GM23338 (cell line): ENCODE measurements around the gene SLC25A48.

Source experiments
- EZH2 ChIP-seq: fragments of 200-600 bp; sonication (generic); IDR thresholded peaks from one replicate; pipeline ENCODE4 v1.8.0; 2017; ENCODE audit warnings: antibody characterized with exemption, mild to moderate bottlenecking, low read depth; ENCODE audit not compliant: unreplicated experiment
- EZH2phosphoT487 ChIP-seq: fragments of 200-600 bp; sonication (generic); IDR thresholded peaks from one replicate; pipeline ENCODE4 v1.8.1; 2018; ENCODE audit warnings: antibody characterized with exemption; ENCODE audit not compliant: unreplicated experiment
- POLR2AphosphoS5 ChIP-seq: IDR thresholded peaks from 2 replicates; pipeline ENCODE4 v1.6.1; 2016; ENCODE audit warnings: antibody characterized with exemption, low read depth
- TF ChIP-seq, protein P1 (sequence below): fragments of 250-450 bp; sonication (Bioruptor Pico); IDR thresholded peaks from 2 replicates; pipeline ENCODE4 v1.5.0; 2020; ENCODE audit warnings: mild to moderate bottlenecking, moderate library complexity
- TF ChIP-seq, protein P2 (sequence below), 2 experiments: fragments of 200-600 bp in 1 of 2; sonication (generic) in 1 of 2; conservative IDR thresholded peaks; 2 replicates each; pipeline versions ENCODE4 v1.5.1 to v1.6.1; 2016 to 2017; ENCODE audit warnings: antibody characterized with exemption in 2 of 2, low read depth in 2 of 2, mild to moderate bottlenecking in 2 of 2, moderate library complexity in 1 of 2
- TF ChIP-seq, protein P3 (sequence below): IDR thresholded peaks from one replicate; pipeline ENCODE4 v1.6.1; 2018; ENCODE audit warnings: antibody characterized with exemption; ENCODE audit not compliant: unreplicated experiment

DNA sequence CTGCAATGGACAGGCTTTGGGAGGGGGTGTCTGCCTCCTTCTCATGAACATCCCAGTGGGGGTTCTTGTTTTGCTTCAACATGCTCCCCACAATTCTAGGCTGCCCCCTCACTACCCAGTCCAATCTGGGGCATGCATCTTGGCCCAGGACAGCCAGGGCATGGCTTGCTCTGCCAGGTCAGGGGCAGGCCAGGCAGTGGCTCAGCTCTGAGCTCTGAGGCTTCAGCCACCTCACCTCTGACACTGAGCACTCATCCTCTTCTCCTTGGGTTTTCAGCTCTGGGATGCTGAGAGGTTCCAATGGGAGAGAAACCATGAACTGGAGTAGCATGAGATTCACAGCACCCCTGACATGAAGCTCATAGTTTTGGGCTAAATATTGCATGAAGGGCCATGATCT, 11.8 kb downstream of the SLC25A48 start:
- TF ChIP-seq, protein P1, sequence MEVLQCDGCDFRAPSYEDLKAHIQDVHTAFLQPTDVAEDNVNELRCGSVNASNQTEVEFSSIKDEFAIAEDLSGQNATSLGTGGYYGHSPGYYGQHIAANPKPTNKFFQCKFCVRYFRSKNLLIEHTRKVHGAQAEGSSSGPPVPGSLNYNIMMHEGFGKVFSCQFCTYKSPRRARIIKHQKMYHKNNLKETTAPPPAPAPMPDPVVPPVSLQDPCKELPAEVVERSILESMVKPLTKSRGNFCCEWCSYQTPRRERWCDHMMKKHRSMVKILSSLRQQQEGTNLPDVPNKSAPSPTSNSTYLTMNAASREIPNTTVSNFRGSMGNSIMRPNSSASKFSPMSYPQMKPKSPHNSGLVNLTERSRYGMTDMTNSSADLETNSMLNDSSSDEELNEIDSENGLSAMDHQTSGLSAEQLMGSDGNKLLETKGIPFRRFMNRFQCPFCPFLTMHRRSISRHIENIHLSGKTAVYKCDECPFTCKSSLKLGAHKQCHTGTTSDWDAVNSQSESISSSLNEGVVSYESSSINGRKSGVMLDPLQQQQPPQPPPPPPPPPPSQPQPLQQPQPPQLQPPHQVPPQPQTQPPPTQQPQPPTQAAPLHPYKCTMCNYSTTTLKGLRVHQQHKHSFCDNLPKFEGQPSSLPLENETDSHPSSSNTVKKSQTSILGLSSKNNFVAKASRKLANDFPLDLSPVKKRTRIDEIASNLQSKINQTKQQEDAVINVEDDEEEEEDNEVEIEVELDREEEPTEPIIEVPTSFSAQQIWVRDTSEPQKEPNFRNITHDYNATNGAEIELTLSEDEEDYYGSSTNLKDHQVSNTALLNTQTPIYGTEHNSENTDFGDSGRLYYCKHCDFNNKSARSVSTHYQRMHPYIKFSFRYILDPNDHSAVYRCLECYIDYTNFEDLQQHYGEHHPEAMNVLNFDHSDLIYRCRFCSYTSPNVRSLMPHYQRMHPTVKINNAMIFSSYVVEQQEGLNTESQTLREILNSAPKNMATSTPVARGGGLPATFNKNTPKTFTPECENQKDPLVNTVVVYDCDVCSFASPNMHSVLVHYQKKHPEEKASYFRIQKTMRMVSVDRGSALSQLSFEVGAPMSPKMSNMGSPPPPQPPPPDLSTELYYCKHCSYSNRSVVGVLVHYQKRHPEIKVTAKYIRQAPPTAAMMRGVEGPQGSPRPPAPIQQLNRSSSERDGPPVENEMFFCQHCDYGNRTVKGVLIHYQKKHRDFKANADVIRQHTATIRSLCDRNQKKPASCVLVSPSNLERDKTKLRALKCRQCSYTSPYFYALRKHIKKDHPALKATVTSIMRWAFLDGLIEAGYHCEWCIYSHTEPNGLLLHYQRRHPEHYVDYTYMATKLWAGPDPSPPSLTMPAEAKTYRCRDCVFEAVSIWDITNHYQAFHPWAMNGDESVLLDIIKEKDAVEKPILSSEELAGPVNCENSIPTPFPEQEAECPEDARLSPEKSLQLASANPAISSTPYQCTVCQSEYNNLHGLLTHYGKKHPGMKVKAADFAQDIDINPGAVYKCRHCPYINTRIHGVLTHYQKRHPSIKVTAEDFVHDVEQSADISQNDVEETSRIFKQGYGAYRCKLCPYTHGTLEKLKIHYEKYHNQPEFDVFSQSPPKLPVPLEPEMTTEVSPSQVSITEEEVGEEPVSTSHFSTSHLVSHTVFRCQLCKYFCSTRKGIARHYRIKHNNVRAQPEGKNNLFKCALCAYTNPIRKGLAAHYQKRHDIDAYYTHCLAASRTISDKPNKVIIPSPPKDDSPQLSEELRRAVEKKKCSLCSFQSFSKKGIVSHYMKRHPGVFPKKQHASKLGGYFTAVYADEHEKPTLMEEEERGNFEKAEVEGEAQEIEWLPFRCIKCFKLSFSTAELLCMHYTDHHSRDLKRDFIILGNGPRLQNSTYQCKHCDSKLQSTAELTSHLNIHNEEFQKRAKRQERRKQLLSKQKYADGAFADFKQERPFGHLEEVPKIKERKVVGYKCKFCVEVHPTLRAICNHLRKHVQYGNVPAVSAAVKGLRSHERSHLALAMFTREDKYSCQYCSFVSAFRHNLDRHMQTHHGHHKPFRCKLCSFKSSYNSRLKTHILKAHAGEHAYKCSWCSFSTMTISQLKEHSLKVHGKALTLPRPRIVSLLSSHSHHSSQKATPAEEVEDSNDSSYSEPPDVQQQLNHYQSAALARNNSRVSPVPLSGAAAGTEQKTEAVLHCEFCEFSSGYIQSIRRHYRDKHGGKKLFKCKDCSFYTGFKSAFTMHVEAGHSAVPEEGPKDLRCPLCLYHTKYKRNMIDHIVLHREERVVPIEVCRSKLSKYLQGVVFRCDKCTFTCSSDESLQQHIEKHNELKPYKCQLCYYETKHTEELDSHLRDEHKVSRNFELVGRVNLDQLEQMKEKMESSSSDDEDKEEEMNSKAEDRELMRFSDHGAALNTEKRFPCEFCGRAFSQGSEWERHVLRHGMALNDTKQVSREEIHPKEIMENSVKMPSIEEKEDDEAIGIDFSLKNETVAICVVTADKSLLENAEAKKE (CRISPR knock-in tag), result no peak
- TF ChIP-seq POLR2AphosphoS5, result no peak
- TF ChIP-seq, protein P2, sequence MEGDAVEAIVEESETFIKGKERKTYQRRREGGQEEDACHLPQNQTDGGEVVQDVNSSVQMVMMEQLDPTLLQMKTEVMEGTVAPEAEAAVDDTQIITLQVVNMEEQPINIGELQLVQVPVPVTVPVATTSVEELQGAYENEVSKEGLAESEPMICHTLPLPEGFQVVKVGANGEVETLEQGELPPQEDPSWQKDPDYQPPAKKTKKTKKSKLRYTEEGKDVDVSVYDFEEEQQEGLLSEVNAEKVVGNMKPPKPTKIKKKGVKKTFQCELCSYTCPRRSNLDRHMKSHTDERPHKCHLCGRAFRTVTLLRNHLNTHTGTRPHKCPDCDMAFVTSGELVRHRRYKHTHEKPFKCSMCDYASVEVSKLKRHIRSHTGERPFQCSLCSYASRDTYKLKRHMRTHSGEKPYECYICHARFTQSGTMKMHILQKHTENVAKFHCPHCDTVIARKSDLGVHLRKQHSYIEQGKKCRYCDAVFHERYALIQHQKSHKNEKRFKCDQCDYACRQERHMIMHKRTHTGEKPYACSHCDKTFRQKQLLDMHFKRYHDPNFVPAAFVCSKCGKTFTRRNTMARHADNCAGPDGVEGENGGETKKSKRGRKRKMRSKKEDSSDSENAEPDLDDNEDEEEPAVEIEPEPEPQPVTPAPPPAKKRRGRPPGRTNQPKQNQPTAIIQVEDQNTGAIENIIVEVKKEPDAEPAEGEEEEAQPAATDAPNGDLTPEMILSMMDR (conservative IDR thresholded peaks at IDR 0.05; ENCODE audit: low read depth in 2 of 2), result no peak
- no peak for TF ChIP-seq EZH2phosphoT487
- TF ChIP-seq EZH2, result no peak
- TF ChIP-seq, protein P3, sequence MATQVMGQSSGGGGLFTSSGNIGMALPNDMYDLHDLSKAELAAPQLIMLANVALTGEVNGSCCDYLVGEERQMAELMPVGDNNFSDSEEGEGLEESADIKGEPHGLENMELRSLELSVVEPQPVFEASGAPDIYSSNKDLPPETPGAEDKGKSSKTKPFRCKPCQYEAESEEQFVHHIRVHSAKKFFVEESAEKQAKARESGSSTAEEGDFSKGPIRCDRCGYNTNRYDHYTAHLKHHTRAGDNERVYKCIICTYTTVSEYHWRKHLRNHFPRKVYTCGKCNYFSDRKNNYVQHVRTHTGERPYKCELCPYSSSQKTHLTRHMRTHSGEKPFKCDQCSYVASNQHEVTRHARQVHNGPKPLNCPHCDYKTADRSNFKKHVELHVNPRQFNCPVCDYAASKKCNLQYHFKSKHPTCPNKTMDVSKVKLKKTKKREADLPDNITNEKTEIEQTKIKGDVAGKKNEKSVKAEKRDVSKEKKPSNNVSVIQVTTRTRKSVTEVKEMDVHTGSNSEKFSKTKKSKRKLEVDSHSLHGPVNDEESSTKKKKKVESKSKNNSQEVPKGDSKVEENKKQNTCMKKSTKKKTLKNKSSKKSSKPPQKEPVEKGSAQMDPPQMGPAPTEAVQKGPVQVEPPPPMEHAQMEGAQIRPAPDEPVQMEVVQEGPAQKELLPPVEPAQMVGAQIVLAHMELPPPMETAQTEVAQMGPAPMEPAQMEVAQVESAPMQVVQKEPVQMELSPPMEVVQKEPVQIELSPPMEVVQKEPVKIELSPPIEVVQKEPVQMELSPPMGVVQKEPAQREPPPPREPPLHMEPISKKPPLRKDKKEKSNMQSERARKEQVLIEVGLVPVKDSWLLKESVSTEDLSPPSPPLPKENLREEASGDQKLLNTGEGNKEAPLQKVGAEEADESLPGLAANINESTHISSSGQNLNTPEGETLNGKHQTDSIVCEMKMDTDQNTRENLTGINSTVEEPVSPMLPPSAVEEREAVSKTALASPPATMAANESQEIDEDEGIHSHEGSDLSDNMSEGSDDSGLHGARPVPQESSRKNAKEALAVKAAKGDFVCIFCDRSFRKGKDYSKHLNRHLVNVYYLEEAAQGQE, result no peak
